ENCODE data around the gene GPR34. TPM values are rescaled to one million over a fixed set of nuclear protein-coding genes. Genes with fewer than 3 reads are reported as not detected.
A peak's percentile ranks its signal among the peaks of the same experiment; 100 is the strongest.

Gene GPR34
- total and polyA plus RNA-seq, 2 of the 4 experiments (the other 2 are of a cell fraction): not detected

GRCh38 chrX:41653125-41653524 lies 35.6 kb upstream of the GPR34 start:
- Histone ChIP-seq H3K4ac (ENCODE audit: low read depth, low read length) (no peak overlapping the region), H2AFZ (replicated peaks; ENCODE audit: low read length, poor library complexity) (no peak overlapping the region), H2BK5ac (ENCODE audit: low read depth, low read length, poor library complexity, severe bottlenecking) (no peak overlapping the region), H4K8ac (ENCODE audit: low read depth in 2 of 2, low read length in 2 of 2) (no peak overlapping the region), H2AK9ac (replicated peaks; ENCODE audit: low read depth, low read length, poor library complexity) (no peak overlapping the region), H3K9me1 (ENCODE audit: insufficient read depth, low read length) (peaks cover 5% of the 10 kb centered on the region; the same call in 1 of the 2 replicates), H3K9ac (ENCODE audit: low read depth, low read length) (no peak overlapping the region), H3K27me3 (ENCODE audit: control insufficient read depth, insufficient read depth, low read length) (no peaks in the 10 kb centered on the region), H4K5ac (ENCODE audit: low read depth, low read length) (no peak overlapping the region), H3K4me3 (ENCODE audit: insufficient read depth, low read depth, low read length) (no peak overlapping the region), H3K79me1 (ENCODE audit: low read depth in 1 of 2, low read length in 2 of 2) (no peaks in the 10 kb centered on the region), H3K4me1 (ENCODE audit: control insufficient read depth, insufficient read depth, low read length) (peaks cover 2% of the 10 kb centered on the region), H2BK20ac (ENCODE audit: low read depth, low read length) (no peak overlapping the region), H2BK120ac (ENCODE audit: low read depth, low read length) (no peak overlapping the region), H4K20me1 (ENCODE audit: insufficient read depth, low read length) (no peaks in the 10 kb centered on the region), H3K36me3 (ENCODE audit: control insufficient read depth, insufficient read depth, low read length) (peaks cover 5% of the 10 kb centered on the region; the same call in 1 of the 2 replicates), H3K56ac (ENCODE audit: extremely low read depth, insufficient read depth, low read length) (no peak overlapping the region), H3K4me2 (ENCODE audit: low read depth, low read length) (no peak overlapping the region), H3K14ac (replicated peaks; ENCODE audit: low read depth, low read length) (no peak overlapping the region), H3K18ac (ENCODE audit: low read depth, low read length) (no peak overlapping the region), H2BK15ac (ENCODE audit: low read depth, low read length) (no peak overlapping the region), H4K91ac (ENCODE audit: insufficient read depth, low read depth, low read length) (no peak overlapping the region), H3K27ac (ENCODE audit: insufficient read depth, low read length) (no peak overlapping the region), H3K23ac (ENCODE audit: low read depth, low read length) (no peak overlapping the region), H2AK5ac (ENCODE audit: low read depth, low read length) (no peak overlapping the region), H3K9me3 (ENCODE audit: control insufficient read depth, insufficient read depth, low read length) (no peaks in the 10 kb centered on the region)
- WGBS, 2 experiments (ENCODE audit: extremely low coverage in 2 of 2, insufficient read length in 1 of 2): 67% methylated on average over 3 of the region's 4 CpGs; no CpG with 5 or more reads in 1 of the 2 experiments
- dilution Hi-C loops (cut with HindIII; ENCODE audit: low sequenced_read_pairs, unreplicated experiment) (no loop called here), intact Hi-C loops (cut with micrococcal nuclease) (no loop called here), in situ Hi-C loops (cut with MboI; ENCODE audit: low sequenced_read_pairs) (no loop called here)
- no peak for ATAC-seq (ENCODE audit: low read depth)
- POLR2A ChIA-PET (ENCODE audit: unreplicated experiment): no interaction called here
- DNase-seq: no peak
- TF ChIP-seq BHLHE40 (IDR thresholded peaks at IDR 0.05; ENCODE audit: low read depth, low read length): no peak
- TF ChIP-seq CEBPB (IDR thresholded peaks at IDR 0.05; ENCODE audit: low read depth, low read length): peak; percentile 76
- BruUV-seq (replicated peaks): no TSS peak
- CTCF ChIA-PET: no interaction called here
